Body of pancreas (tissue), 4 donors: Measurements from ENCODE around the gene DRAP1.

ENCODE experiments used
- CTCF ChIP-seq, 7 experiments: fragments of 450-650 bp in 4 of 7; fragments of 200-600 bp in 3 of 7; sonication (generic) in 3 of 7; IDR thresholded peaks; one replicate each; pipeline ENCODE4 v1.5.1; 2016 to 2019; ENCODE audit warnings: antibody characterized with exemption in 7 of 7
- POLR2A ChIP-seq, 3 donors: fragments of 450-650 bp; IDR thresholded peaks; one replicate each; pipeline ENCODE4 v1.6.1; 2016; ENCODE audit warnings: antibody characterized with exemption in 3 of 3, mild to moderate bottlenecking in 2 of 3

- TF ChIP-seq CTCF (IDR thresholded peaks at IDR 0.05): no peak
- no peak for TF ChIP-seq POLR2A (IDR thresholded peaks at IDR 0.05)
Measured at GRCh38 chr11:65925397-65925796, 6.2 kb downstream of the DRAP1 start.
